ENCODE measurements around the gene TAF3.

DNA sequence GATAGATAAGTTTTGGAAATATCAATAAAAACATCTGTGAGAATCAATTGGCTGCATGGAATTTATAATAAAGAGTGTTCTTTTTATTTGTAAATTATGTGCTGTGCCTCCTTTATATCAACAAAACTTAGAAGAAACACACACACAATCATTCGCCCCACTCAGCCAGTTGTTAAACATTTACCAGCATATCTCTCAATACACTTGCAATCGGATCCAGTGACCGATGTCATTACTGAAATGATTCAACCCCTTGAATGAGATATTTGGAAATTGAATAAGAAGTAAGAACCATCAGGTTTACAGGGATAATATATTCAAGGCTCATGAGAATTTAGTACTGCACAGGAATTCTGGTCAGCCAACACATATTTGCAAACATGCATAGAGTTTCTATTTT lies 35.6 kb downstream of the TAF3 start:
- no peak for TF ChIP-seq SPI1 (IDR thresholded peaks at IDR 0.05; ENCODE audit: low read depth, low read length)
- no peak for TF ChIP-seq POLR2A (IDR thresholded peaks at IDR 0.05; ENCODE audit: low read depth, low read length)
